PC-3 (cell line): ENCODE results near the gene MPHOSPH9. TPM values are rescaled to one million over a fixed set of nuclear protein-coding genes. Genes with fewer than 3 reads are reported as not detected.

Experiments
- ATAC-seq: fragments of 200-7000 bp; cut with Tn5 transposase; 2 replicates; pipeline ENCODE4 v1.9.1; 2020; ENCODE audit warnings: mild to moderate bottlenecking, moderate library complexity
- BruUV-seq: library from RNA; stranded (reverse); fragments of 400-500 nt; replicated peaks from 2 replicates; lab custom pipeline; 2021; lab: Mats Ljungman, UMichigan
- CTCF ChIA-PET: fragments of 300-600 bp; sonication (Branson Sonifier 250); formaldehyde crosslinking; loops from one replicate; lab custom pipeline; 2022; ENCODE audit warnings: antibody characterized with exemption; lab: Charles Lee
- POLR2A ChIA-PET: fragments of 300-600 bp; sonication (Branson Sonifier 250); formaldehyde crosslinking; loops from one replicate; lab custom pipeline; 2022; ENCODE audit warnings: antibody characterized with exemption; ENCODE audit not compliant: unreplicated experiment; lab: Charles Lee
- DNase-seq: peaks from one replicate; pipeline ENCODE4 v3.0.0-alpha.2; 2015
- H2AFZ ChIP-seq: fragments of 300-600 bp; sonication (generic); 2 replicates; pipeline ENCODE4 v1.6.0; 2016; ENCODE audit warnings: antibody characterized with exemption, low read length
- H3F3A ChIP-seq: fragments of 300-600 bp; sonication (generic); one replicate; pipeline ENCODE4 v1.6.0; 2017; ENCODE audit warnings: antibody characterized with exemption, low read length, control low read depth, mild to moderate bottlenecking; ENCODE audit not compliant: unreplicated experiment
- H3K27ac ChIP-seq: fragments of 300-600 bp; sonication (generic); 2 replicates; pipeline ENCODE4 v1.5.1; 2016; ENCODE audit warnings: mild to moderate bottlenecking, low read length
- H3K27me3 ChIP-seq: fragments of 300-600 bp; sonication (generic); 2 replicates; pipeline ENCODE4 v1.6.1; 2016; ENCODE audit warnings: low read length, mixed read lengths
- H3K36me3 ChIP-seq: fragments of 300-600 bp; sonication (generic); 2 replicates; pipeline ENCODE4 v1.6.1; 2016; ENCODE audit warnings: low read depth, mixed run types, low read length, mixed read lengths
- H3K4me1 ChIP-seq: fragments of 300-600 bp; sonication (generic); 2 replicates; pipeline ENCODE4 v1.5.1; 2016; ENCODE audit warnings: low read length; ENCODE audit not compliant: insufficient read depth
- H3K4me2 ChIP-seq: fragments of 300-600 bp; sonication (generic); 2 replicates; pipeline ENCODE4 v1.6.0; 2016; ENCODE audit warnings: low read length
- H3K4me3 ChIP-seq: fragments of 300-600 bp; sonication (generic); 2 replicates; pipeline ENCODE4 v1.5.1; 2016; ENCODE audit warnings: mild to moderate bottlenecking, low read length, mixed read lengths
- H3K79me2 ChIP-seq: fragments of 300-600 bp; sonication (generic); 2 replicates; pipeline ENCODE4 v1.6.1; 2017; ENCODE audit warnings: low read length, mixed read lengths
- H3K9ac ChIP-seq: fragments of 300-600 bp; sonication (generic); 2 replicates; pipeline ENCODE4 v1.6.0; 2016; ENCODE audit warnings: mild to moderate bottlenecking, low read length
- H3K9me2 ChIP-seq: fragments of 300-600 bp; sonication (generic); replicated peaks from 2 replicates; pipeline ENCODE4 v1.6.1; 2016; ENCODE audit warnings: mixed run types, low read length, mixed read lengths
- H3K9me3 ChIP-seq: fragments of 300-600 bp; sonication (generic); 2 replicates; pipeline ENCODE4 v1.6.1; 2016; ENCODE audit warnings: low read length, mixed read lengths
- H4K20me1 ChIP-seq: fragments of 300-600 bp; sonication (generic); 2 replicates; pipeline ENCODE4 v1.6.1; 2016; ENCODE audit warnings: low read length, mixed read lengths
- EZH2 ChIP-seq: fragments of 300-600 bp; sonication (generic); IDR thresholded peaks from one replicate; pipeline ENCODE4 v1.6.1; 2017; ENCODE audit warnings: antibody characterized with exemption, mild to moderate bottlenecking, low read length; ENCODE audit not compliant: unreplicated experiment
- EZH2phosphoT487 ChIP-seq: fragments of 300-600 bp; sonication (generic); IDR thresholded peaks from 2 replicates; pipeline ENCODE4 v1.6.1; 2018; ENCODE audit warnings: mild to moderate bottlenecking, antibody characterized with exemption, low read length, borderline replicate concordance
- intact Hi-C: fragments of 100-400 bp; cut with micrococcal nuclease; formaldehyde crosslinking; loops from 2 replicates; pipeline ENCODE4 v1.9.0; 2023
- total RNA-seq: library from RNA; depleted of rRNA; stranded (reverse); fragments of >200 nt; gene quantifications from 2 replicates; pipeline ENCODE4 v1.2.3, GENCODE V29; 2014
- TF ChIP-seq, protein P1 (sequence below): fragments of 300-600 bp; sonication (generic); conservative IDR thresholded peaks from 2 replicates; pipeline ENCODE4 v1.5.1; 2017; ENCODE audit warnings: antibody characterized with exemption, low read depth, mild to moderate bottlenecking, low read length

The MPHOSPH9 gene
- total RNA-seq, 1 experiment from 2014 or later = 42.5 TPM

GRCh38 chr12:123126294-123127181 lies 106.4 kb downstream of the MPHOSPH9 start:
- Histone ChIP-seq H3K4me3 (peak overlapping the region; percentile 49; the same call in 1 of the 2 replicates), H3K9ac (peak overlapping the region; percentile 42), H3K9me3 (no peaks in the 10 kb centered on the region), H3K4me2 (peak overlapping the region; percentile 80), H3K4me1 (peaks cover 19% of the 10 kb centered on the region), H3K27me3 (no peaks in the 10 kb centered on the region), H3K27ac (peak overlapping the region; percentile 84), H2AFZ (no peak overlapping the region), H3K79me2 (peaks cover 4% of the 10 kb centered on the region; the same call in 1 of the 2 replicates), H3F3A (no peaks in the 10 kb centered on the region), H4K20me1 (no peaks in the 10 kb centered on the region), H3K9me2 (no peaks in the 10 kb centered on the region), H3K36me3 (no peaks in the 10 kb centered on the region)
- ATAC-seq (peak; percentile 99), DNase-seq (peak; percentile 97)
- intact Hi-C loops = loop anchor here (1.0 kb wide), 1 partner anchor 83 kb away; no protein-coding TSS in a partner anchor
- TF ChIP-seq, protein P1, sequence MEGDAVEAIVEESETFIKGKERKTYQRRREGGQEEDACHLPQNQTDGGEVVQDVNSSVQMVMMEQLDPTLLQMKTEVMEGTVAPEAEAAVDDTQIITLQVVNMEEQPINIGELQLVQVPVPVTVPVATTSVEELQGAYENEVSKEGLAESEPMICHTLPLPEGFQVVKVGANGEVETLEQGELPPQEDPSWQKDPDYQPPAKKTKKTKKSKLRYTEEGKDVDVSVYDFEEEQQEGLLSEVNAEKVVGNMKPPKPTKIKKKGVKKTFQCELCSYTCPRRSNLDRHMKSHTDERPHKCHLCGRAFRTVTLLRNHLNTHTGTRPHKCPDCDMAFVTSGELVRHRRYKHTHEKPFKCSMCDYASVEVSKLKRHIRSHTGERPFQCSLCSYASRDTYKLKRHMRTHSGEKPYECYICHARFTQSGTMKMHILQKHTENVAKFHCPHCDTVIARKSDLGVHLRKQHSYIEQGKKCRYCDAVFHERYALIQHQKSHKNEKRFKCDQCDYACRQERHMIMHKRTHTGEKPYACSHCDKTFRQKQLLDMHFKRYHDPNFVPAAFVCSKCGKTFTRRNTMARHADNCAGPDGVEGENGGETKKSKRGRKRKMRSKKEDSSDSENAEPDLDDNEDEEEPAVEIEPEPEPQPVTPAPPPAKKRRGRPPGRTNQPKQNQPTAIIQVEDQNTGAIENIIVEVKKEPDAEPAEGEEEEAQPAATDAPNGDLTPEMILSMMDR = peak; percentile 50
- TF ChIP-seq EZH2 (no peak), EZH2phosphoT487 (no peak)
- POLR2A ChIA-PET = interaction anchor here (0.6 kb wide), 1 partner anchor 336 kb away, joined by 3 read pairs; no protein-coding TSS in a partner anchor
- no TSS peak for BruUV-seq
- CTCF ChIA-PET = interaction anchor here (0.6 to 1.1 kb wide), 3 partner anchors 83 to 137 kb away, joined by 3 to 4 read pairs (median 3); no protein-coding TSS in a partner anchor

- BruUV-seq = no TSS peak
- no peaks in the 10 kb centered on the region for H3K9me2 ChIP-seq
- H3K9ac ChIP-seq = no peak overlapping the region
- H3K4me2 ChIP-seq = no peak overlapping the region
- POLR2A ChIA-PET = interaction anchor here (0.5 kb wide), 1 partner anchor 31 kb away, joined by 3 read pairs; no protein-coding TSS in a partner anchor
- peaks cover 27% of the 10 kb centered on the region for H3K4me1 ChIP-seq
- H3K4me3 ChIP-seq = no peak overlapping the region
- no peaks in the 10 kb centered on the region for H3K27me3 ChIP-seq
- TF ChIP-seq EZH2 (no peak), EZH2phosphoT487 (no peak)
- TF ChIP-seq, protein P1 = no peak
- DNase-seq (no peak), ATAC-seq (no peak)
- H3K9me3 ChIP-seq = no peaks in the 10 kb centered on the region
- H3K27ac ChIP-seq = no peak overlapping the region
- peaks cover 4% of the 10 kb centered on the region; the same call in 1 of the 2 replicates for H3K79me2 ChIP-seq
- CTCF ChIA-PET = no interaction called here
- no peaks in the 10 kb centered on the region for H3F3A ChIP-seq
- no peak overlapping the region for H2AFZ ChIP-seq
- H4K20me1 ChIP-seq = no peaks in the 10 kb centered on the region
- no peaks in the 10 kb centered on the region for H3K36me3 ChIP-seq
- intact Hi-C loops = no loop called here
Measured at GRCh38 chr12:123122626-123123025, 110.3 kb downstream of the MPHOSPH9 start.
